ENCODE data around the gene RND2.

Gene RND2

GRCh38 chr17:43011728-43012472 is 13.1 kb upstream of the RND2 start:
- H4K20me1 ChIP-seq (ENCODE audit: insufficient read depth, low read length) = no peaks in the 10 kb centered on the region
- no peak for DNase-seq

GRCh38 chr17:43013296-43013695 is 11.7 kb upstream of the RND2 start:
- Histone ChIP-seq H3K4me3 (ENCODE audit: low read depth in 1 of 2, low read length in 2 of 2) (no peak overlapping the region), H3K27ac (ENCODE audit: low read length) (no peak overlapping the region), H3K9me3 (ENCODE audit: insufficient read depth, low read length, severe bottlenecking) (no peaks in the 10 kb centered on the region), H2AFZ (ENCODE audit: low read depth, low read length) (no peak overlapping the region), H4K20me1 (ENCODE audit: insufficient read depth, low read length) (no peaks in the 10 kb centered on the region), H3K9ac (ENCODE audit: low read depth, low read length) (no peak overlapping the region), H3K36me3 (ENCODE audit: insufficient read depth, low read length) (peaks cover 17% of the 10 kb centered on the region), H3K4me2 (ENCODE audit: insufficient read depth, low read length) (no peak overlapping the region), H3K79me2 (ENCODE audit: insufficient read depth, low read length) (no peaks in the 10 kb centered on the region), H3K4me1 (ENCODE audit: insufficient read depth, low read length) (no peaks in the 10 kb centered on the region), H3K27me3 (ENCODE audit: insufficient read depth, low read length, poor library complexity) (no peaks in the 10 kb centered on the region)
- DNase-seq = no peak
- no peak for ATAC-seq (ENCODE audit: insufficient read depth, low read depth)
- TF ChIP-seq CTCF (IDR thresholded peaks at IDR 0.05; ENCODE audit: borderline replicate concordance, extremely low read depth, low read length, poor library complexity, severe bottlenecking) (no peak), EZH2 (IDR thresholded peaks at IDR 0.05; ENCODE audit: borderline replicate concordance, low read depth, low read length, severe bottlenecking) (no peak)

More at GRCh38 chr17:43011728-43012472, 13.1 kb upstream of the RND2 start:
- no peak overlapping the region for H2AFZ ChIP-seq (ENCODE audit: low read depth, low read length)
- no peak overlapping the region for H3K4me2 ChIP-seq (ENCODE audit: insufficient read depth, low read length)
- H3K27ac ChIP-seq (ENCODE audit: low read length) = no peak overlapping the region
- 0 out of 2 replicates have a peak, but pooled peaks cover 3% of the 10 kb centered on the region for H3K79me2 ChIP-seq (ENCODE audit: insufficient read depth, low read length)
- no peaks in the 10 kb centered on the region for H3K27me3 ChIP-seq (ENCODE audit: insufficient read depth, low read length, poor library complexity)
- no peaks in the 10 kb centered on the region for H3K9me3 ChIP-seq (ENCODE audit: insufficient read depth, low read length, severe bottlenecking)
- H3K4me3 ChIP-seq (ENCODE audit: low read depth in 1 of 2, low read length in 2 of 2) = no peak overlapping the region
- no peak for TF ChIP-seq EZH2 (IDR thresholded peaks at IDR 0.05; ENCODE audit: borderline replicate concordance, low read depth, low read length, severe bottlenecking)
- no peak for TF ChIP-seq CTCF (IDR thresholded peaks at IDR 0.05; ENCODE audit: borderline replicate concordance, extremely low read depth, low read length, poor library complexity, severe bottlenecking)
- peaks cover 7% of the 10 kb centered on the region for H3K4me1 ChIP-seq (ENCODE audit: insufficient read depth, low read length)
- H3K9ac ChIP-seq (ENCODE audit: low read depth, low read length) = no peak overlapping the region
- peaks cover 17% of the 10 kb centered on the region for H3K36me3 ChIP-seq (ENCODE audit: insufficient read depth, low read length)
- ATAC-seq (ENCODE audit: insufficient read depth, low read depth) = no peak

GRCh38 chr17:43014020-43014648 is 10.9 kb upstream of the RND2 start:
- H4K20me1 ChIP-seq (ENCODE audit: insufficient read depth, low read length) = no peaks in the 10 kb centered on the region
- H3K79me2 ChIP-seq (ENCODE audit: insufficient read depth, low read length) = no peaks in the 10 kb centered on the region
- no peak overlapping the region for H3K9ac ChIP-seq (ENCODE audit: low read depth, low read length)
- TF ChIP-seq EZH2 (IDR thresholded peaks at IDR 0.05; ENCODE audit: borderline replicate concordance, low read depth, low read length, severe bottlenecking) (no peak), CTCF (IDR thresholded peaks at IDR 0.05; ENCODE audit: borderline replicate concordance, extremely low read depth, low read length, poor library complexity, severe bottlenecking) (no peak)
- H3K27ac ChIP-seq (ENCODE audit: low read length) = no peak overlapping the region
- no peaks in the 10 kb centered on the region for H3K4me1 ChIP-seq (ENCODE audit: insufficient read depth, low read length)
- peaks cover 17% of the 10 kb centered on the region for H3K36me3 ChIP-seq (ENCODE audit: insufficient read depth, low read length)
- no peak for ATAC-seq (ENCODE audit: insufficient read depth, low read depth)
- no peak overlapping the region for H3K4me3 ChIP-seq (ENCODE audit: low read depth in 1 of 2, low read length in 2 of 2)
- no peak overlapping the region for H3K4me2 ChIP-seq (ENCODE audit: insufficient read depth, low read length)
- no peaks in the 10 kb centered on the region for H3K27me3 ChIP-seq (ENCODE audit: insufficient read depth, low read length, poor library complexity)
- no peak for DNase-seq
- no peak overlapping the region for H2AFZ ChIP-seq (ENCODE audit: low read depth, low read length)
- H3K9me3 ChIP-seq (ENCODE audit: insufficient read depth, low read length, severe bottlenecking) = no peaks in the 10 kb centered on the region

Measured in DND-41 (cell line).